Spleen (tissue), 7 donors: Measurements from ENCODE around the gene GCDH.
A peak's percentile ranks its signal among the peaks of the same experiment; 100 is the strongest.

ENCODE experiments used
- CTCF ChIP-seq, 11 experiments: fragments of 200-600 bp in 7 of 11; fragments of 450-650 bp in 4 of 11; sonication (generic) in 4 of 11; IDR thresholded peaks in 8 of 11; conservative IDR thresholded peaks in 3 of 11; 1 replicate in 7 of 11; 2 replicates in 4 of 11; pipeline versions ENCODE4 v1.4.0 to v1.8.0; 2016 to 2021; ENCODE audit warnings: antibody characterized with exemption in 11 of 11, inconsistent platforms in 4 of 11, mild to moderate bottlenecking in 1 of 11
- POLR2A ChIP-seq, 3 donors: fragments of 450-650 bp; IDR thresholded peaks; one replicate each; pipeline ENCODE4 v1.5.1; 2017; ENCODE audit warnings: antibody characterized with exemption in 3 of 3, mild to moderate bottlenecking in 1 of 3
- donor health status: DM: no; HTN: no; CAD: no; lungs with moderate emphysema.
- donor health status: DM: no; HTN: no; CAD: no.
- donor health status: DM: no; HTN: no; CAD: no.

GRCh38 chr19:12945479-12946091, 54.6 kb downstream of the GCDH start, which contains the start of gene RAD23A:
- TF ChIP-seq CTCF (IDR thresholded peaks at IDR 0.05 in 8 of 11, conservative IDR thresholded peaks at IDR 0.05 in 3 of 11): peak in 6 of 11 experiments; percentile 8 to 37 (median 16)
- TF ChIP-seq POLR2A (IDR thresholded peaks at IDR 0.05): peak; percentile 67 to 79 (median 70)
